ENCODE data around the gene CCDC92. TPM values are rescaled to one million over a fixed set of nuclear protein-coding genes. Genes with fewer than 3 reads are reported as not detected.

The CCDC92 gene
- total and polyA plus RNA-seq, 5 donors from 2014 or later, result 12.9 to 24.1 (median 19.5) TPM

GRCh38 chr12:123907726-123908476 lies 64.7 kb downstream of the CCDC92 start:
- H3K36me3 ChIP-seq (ENCODE audit: control insufficient read depth, insufficient read depth, low read length), result no peaks in the 10 kb centered on the region
- no peak overlapping the region for H3K27ac ChIP-seq (ENCODE audit: insufficient read depth, low read length, poor library complexity, severe bottlenecking)
- Mint-ChIP-seq H3K4me1 (peaks cover 0 to 12% (median 7%) of the 10 kb centered on the region in 4 donors), H3K9me3 (peaks cover 0 to 1% (median 0%) of the 10 kb centered on the region in 7 donors), H3K27ac (peak overlapping the region in 1 of 3 donors; percentile 50), H3K36me3 (no peaks in the 10 kb centered on the region), H3K27me3 (no peaks in the 10 kb centered on the region), H3K4me3 (no peak overlapping the region)
- no peaks in the 10 kb centered on the region for H3K4me1 ChIP-seq (ENCODE audit: control insufficient read depth, insufficient read depth, low read length, poor library complexity, severe bottlenecking)
- DNase-seq, result no peak
- H3K4me3 ChIP-seq (ENCODE audit: low read depth, low read length), result no peak overlapping the region
- no peak for ATAC-seq (ENCODE audit: low read depth in 2 of 2)
- no peaks in the 10 kb centered on the region for H3K27me3 ChIP-seq (ENCODE audit: control insufficient read depth, insufficient read depth, low read length)
- no peaks in the 10 kb centered on the region for H3K9me3 ChIP-seq (ENCODE audit: control insufficient read depth in 2 of 2, low read length in 2 of 2)

GRCh38 chr12:123906711-123907420 lies 65.8 kb downstream of the CCDC92 start:
- Histone ChIP-seq H3K4me1 (ENCODE audit: control insufficient read depth, insufficient read depth, low read length, poor library complexity, severe bottlenecking) (no peaks in the 10 kb centered on the region), H3K9me3 (ENCODE audit: control insufficient read depth in 2 of 2, low read length in 2 of 2) (no peaks in the 10 kb centered on the region), H3K36me3 (ENCODE audit: control insufficient read depth, insufficient read depth, low read length) (no peaks in the 10 kb centered on the region), H3K27ac (ENCODE audit: insufficient read depth, low read length, poor library complexity, severe bottlenecking) (no peak overlapping the region), H3K27me3 (ENCODE audit: control insufficient read depth, insufficient read depth, low read length) (no peaks in the 10 kb centered on the region), H3K4me3 (ENCODE audit: low read depth, low read length) (no peak overlapping the region)
- H3K27me3 Mint-ChIP-seq, result no peaks in the 10 kb centered on the region
- no peaks in the 10 kb centered on the region for H3K36me3 Mint-ChIP-seq
- no peak overlapping the region for H3K27ac Mint-ChIP-seq
- H3K4me3 Mint-ChIP-seq, result no peak overlapping the region
- ATAC-seq (ENCODE audit: low read depth in 2 of 2) (no peak), DNase-seq (no peak)
- H3K9me3 Mint-ChIP-seq, result no peaks in the 10 kb centered on the region
- peaks cover 0 to 12% (median 7%) of the 10 kb centered on the region in 4 donors for H3K4me1 Mint-ChIP-seq

GRCh38 chr12:123905319-123905925 lies 67.2 kb downstream of the CCDC92 start:
- no peak overlapping the region for H3K27ac ChIP-seq (ENCODE audit: insufficient read depth, low read length, poor library complexity, severe bottlenecking)
- no peak overlapping the region for H3K27ac Mint-ChIP-seq

GRCh38 chr12:123903301-123904065 lies 69.1 kb downstream of the CCDC92 start:
- ATAC-seq (ENCODE audit: low read depth in 2 of 2), result no peak
- peaks cover 3% of the 10 kb centered on the region for H3K27me3 ChIP-seq (ENCODE audit: control insufficient read depth, insufficient read depth, low read length)
- H3K27ac ChIP-seq (ENCODE audit: insufficient read depth, low read length, poor library complexity, severe bottlenecking), result no peak overlapping the region
- DNase-seq, result no peak
- Mint-ChIP-seq H3K9me3 (no peaks in the 10 kb centered on the region), H3K36me3 (peaks cover 3% of the 10 kb centered on the region), H3K4me1 (peaks cover 0 to 8% (median 5%) of the 10 kb centered on the region in 4 donors), H3K27me3 (no peaks in the 10 kb centered on the region), H3K27ac (no peak overlapping the region), H3K4me3 (no peak overlapping the region)
- H3K36me3 ChIP-seq (ENCODE audit: control insufficient read depth, insufficient read depth, low read length), result no peaks in the 10 kb centered on the region
- no peaks in the 10 kb centered on the region for H3K4me1 ChIP-seq (ENCODE audit: control insufficient read depth, insufficient read depth, low read length, poor library complexity, severe bottlenecking)
- no peaks in the 10 kb centered on the region for H3K9me3 ChIP-seq (ENCODE audit: control insufficient read depth in 2 of 2, low read length in 2 of 2)
- H3K4me3 ChIP-seq (ENCODE audit: low read depth, low read length), result no peak overlapping the region

More at GRCh38 chr12:123905319-123905925, 67.2 kb downstream of the CCDC92 start:
- H3K4me1 ChIP-seq (ENCODE audit: control insufficient read depth, insufficient read depth, low read length, poor library complexity, severe bottlenecking), result no peaks in the 10 kb centered on the region
- H3K36me3 ChIP-seq (ENCODE audit: control insufficient read depth, insufficient read depth, low read length), result no peaks in the 10 kb centered on the region
- ATAC-seq (ENCODE audit: low read depth in 2 of 2) (peak; percentile 37 to 53), DNase-seq (peak; percentile 34 to 76 (median 66))
- no peaks in the 10 kb centered on the region for H3K9me3 ChIP-seq (ENCODE audit: control insufficient read depth in 2 of 2, low read length in 2 of 2)
- peaks cover 3% of the 10 kb centered on the region for H3K27me3 ChIP-seq (ENCODE audit: control insufficient read depth, insufficient read depth, low read length)
- H3K27me3 Mint-ChIP-seq, result no peaks in the 10 kb centered on the region
- H3K4me3 Mint-ChIP-seq, result no peak overlapping the region
- no peak overlapping the region for H3K4me3 ChIP-seq (ENCODE audit: low read depth, low read length)
- peaks cover 0 to 8% (median 5%) of the 10 kb centered on the region in 4 donors for H3K4me1 Mint-ChIP-seq
- H3K36me3 Mint-ChIP-seq, result no peaks in the 10 kb centered on the region
- H3K9me3 Mint-ChIP-seq, result no peaks in the 10 kb centered on the region

GRCh38 chr12:123902821-123903220 lies 69.8 kb downstream of the CCDC92 start:
- peaks cover 0 to 8% (median 5%) of the 10 kb centered on the region in 4 donors for H3K4me1 Mint-ChIP-seq
- H3K4me1 ChIP-seq (ENCODE audit: control insufficient read depth, insufficient read depth, low read length, poor library complexity, severe bottlenecking), result no peaks in the 10 kb centered on the region
- no peak overlapping the region for H3K27ac Mint-ChIP-seq
- no peaks in the 10 kb centered on the region for H3K36me3 ChIP-seq (ENCODE audit: control insufficient read depth, insufficient read depth, low read length)
- H3K9me3 ChIP-seq (ENCODE audit: control insufficient read depth in 2 of 2, low read length in 2 of 2), result no peaks in the 10 kb centered on the region
- H3K27me3 Mint-ChIP-seq, result no peaks in the 10 kb centered on the region
- no peak overlapping the region for H3K4me3 ChIP-seq (ENCODE audit: low read depth, low read length)
- no peak overlapping the region for H3K4me3 Mint-ChIP-seq
- no peak overlapping the region for H3K27ac ChIP-seq (ENCODE audit: insufficient read depth, low read length, poor library complexity, severe bottlenecking)
- no peak for ATAC-seq (ENCODE audit: low read depth in 2 of 2)
- H3K27me3 ChIP-seq (ENCODE audit: control insufficient read depth, insufficient read depth, low read length), result peaks cover 3% of the 10 kb centered on the region
- H3K9me3 Mint-ChIP-seq, result no peaks in the 10 kb centered on the region
- no peak for DNase-seq
- peaks cover 3% of the 10 kb centered on the region for H3K36me3 Mint-ChIP-seq

- Mint-ChIP-seq H3K27me3 (no peaks in the 10 kb centered on the region), H3K9me3 (no peaks in the 10 kb centered on the region), H3K4me1 (peaks cover 0 to 8% (median 5%) of the 10 kb centered on the region in 4 donors), H3K36me3 (peaks cover 3% of the 10 kb centered on the region), H3K27ac (no peak overlapping the region), H3K4me3 (no peak overlapping the region)
- ATAC-seq (ENCODE audit: low read depth in 2 of 2) (no peak), DNase-seq (peak in 1 of 3 donors; percentile 6)
- Histone ChIP-seq H3K36me3 (ENCODE audit: control insufficient read depth, insufficient read depth, low read length) (no peaks in the 10 kb centered on the region), H3K27ac (ENCODE audit: insufficient read depth, low read length, poor library complexity, severe bottlenecking) (no peak overlapping the region), H3K4me3 (ENCODE audit: low read depth, low read length) (no peak overlapping the region), H3K9me3 (ENCODE audit: control insufficient read depth in 2 of 2, low read length in 2 of 2) (no peaks in the 10 kb centered on the region), H3K27me3 (ENCODE audit: control insufficient read depth, insufficient read depth, low read length) (peaks cover 3% of the 10 kb centered on the region), H3K4me1 (ENCODE audit: control insufficient read depth, insufficient read depth, low read length, poor library complexity, severe bottlenecking) (no peaks in the 10 kb centered on the region)
Measured at GRCh38 chr12:123900871-123901376, 71.7 kb downstream of the CCDC92 start.

- peak overlapping the region in 1 of 3 donors; percentile 8 for H3K27ac Mint-ChIP-seq
Measured at GRCh38 chr12:123899368-123899767, 73.3 kb downstream of the CCDC92 start.

More at GRCh38 chr12:123899368-123899767, 73.3 kb downstream of the CCDC92 start:
- DNase-seq (no peak), ATAC-seq (ENCODE audit: low read depth in 2 of 2) (no peak)
- peaks cover 3% of the 10 kb centered on the region for H3K27me3 ChIP-seq (ENCODE audit: control insufficient read depth, insufficient read depth, low read length)
- Mint-ChIP-seq H3K36me3 (peaks cover 3% of the 10 kb centered on the region), H3K4me1 (peaks cover 0 to 4% (median 0%) of the 10 kb centered on the region in 4 donors), H3K27me3 (no peaks in the 10 kb centered on the region), H3K4me3 (no peak overlapping the region), H3K9me3 (no peaks in the 10 kb centered on the region)
- no peaks in the 10 kb centered on the region for H3K36me3 ChIP-seq (ENCODE audit: control insufficient read depth, insufficient read depth, low read length)
- H3K27ac ChIP-seq (ENCODE audit: insufficient read depth, low read length, poor library complexity, severe bottlenecking), result no peak overlapping the region
- H3K4me3 ChIP-seq (ENCODE audit: low read depth, low read length), result no peak overlapping the region
- no peaks in the 10 kb centered on the region for H3K4me1 ChIP-seq (ENCODE audit: control insufficient read depth, insufficient read depth, low read length, poor library complexity, severe bottlenecking)
- no peaks in the 10 kb centered on the region for H3K9me3 ChIP-seq (ENCODE audit: control insufficient read depth in 2 of 2, low read length in 2 of 2)

Data from CD4-positive, CD25-positive, alpha-beta regulatory T cell (primary cell).